Measurements from ENCODE around the gene FYN.

DNA sequence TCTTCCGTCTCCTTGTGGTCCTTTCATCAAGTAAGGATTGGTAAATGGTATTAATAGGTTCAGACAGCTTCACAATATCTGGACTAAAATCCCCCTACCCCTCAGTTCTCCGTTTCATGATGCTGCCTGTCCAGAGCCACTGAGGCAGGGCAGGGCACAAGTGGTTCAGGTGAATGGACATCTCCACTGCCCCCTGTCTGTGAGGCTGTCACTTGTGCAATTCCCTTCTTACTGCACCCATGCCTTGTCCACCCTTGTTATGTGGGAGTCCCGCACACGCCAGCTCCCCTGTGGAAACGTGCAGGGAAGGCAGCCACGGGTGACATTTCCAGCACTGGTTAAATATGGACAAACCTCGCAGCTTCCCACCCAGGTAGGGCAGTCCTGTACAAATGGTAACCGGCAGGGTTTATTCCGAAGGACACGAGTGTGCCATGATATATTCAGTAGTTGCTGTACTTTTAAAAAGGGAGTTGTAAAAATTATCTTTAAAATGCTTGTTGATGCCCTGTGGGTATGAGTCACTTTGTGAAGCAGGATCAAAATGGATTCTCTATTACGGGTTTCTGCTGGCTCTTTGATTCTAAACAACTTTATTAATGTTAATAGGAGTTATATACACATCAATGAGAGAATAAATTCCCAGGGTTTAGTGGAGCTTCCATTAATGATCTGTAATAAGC lies 73.5 kb downstream of the FYN start:
- TF ChIP-seq, protein P1, sequence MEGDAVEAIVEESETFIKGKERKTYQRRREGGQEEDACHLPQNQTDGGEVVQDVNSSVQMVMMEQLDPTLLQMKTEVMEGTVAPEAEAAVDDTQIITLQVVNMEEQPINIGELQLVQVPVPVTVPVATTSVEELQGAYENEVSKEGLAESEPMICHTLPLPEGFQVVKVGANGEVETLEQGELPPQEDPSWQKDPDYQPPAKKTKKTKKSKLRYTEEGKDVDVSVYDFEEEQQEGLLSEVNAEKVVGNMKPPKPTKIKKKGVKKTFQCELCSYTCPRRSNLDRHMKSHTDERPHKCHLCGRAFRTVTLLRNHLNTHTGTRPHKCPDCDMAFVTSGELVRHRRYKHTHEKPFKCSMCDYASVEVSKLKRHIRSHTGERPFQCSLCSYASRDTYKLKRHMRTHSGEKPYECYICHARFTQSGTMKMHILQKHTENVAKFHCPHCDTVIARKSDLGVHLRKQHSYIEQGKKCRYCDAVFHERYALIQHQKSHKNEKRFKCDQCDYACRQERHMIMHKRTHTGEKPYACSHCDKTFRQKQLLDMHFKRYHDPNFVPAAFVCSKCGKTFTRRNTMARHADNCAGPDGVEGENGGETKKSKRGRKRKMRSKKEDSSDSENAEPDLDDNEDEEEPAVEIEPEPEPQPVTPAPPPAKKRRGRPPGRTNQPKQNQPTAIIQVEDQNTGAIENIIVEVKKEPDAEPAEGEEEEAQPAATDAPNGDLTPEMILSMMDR (IDR thresholded peaks at IDR 0.05; ENCODE audit: insufficient read depth, low read length, poor library complexity, severe bottlenecking): no peak
- no peak for TF ChIP-seq EZH2phosphoT487 (conservative IDR thresholded peaks at IDR 0.05; ENCODE audit: low read length)

All from SU-DHL-6 (cell line).